K562 treated with DMSO at 1 percent for 48 hours (cell line): ENCODE measurements around the gene RPL31. TPM values are rescaled to one million over a fixed set of nuclear protein-coding genes. Genes with fewer than 3 reads are reported as not detected.

Experiments
- total RNA-seq: library from RNA; unstranded; fragments of 300-600 nt; gene quantifications from 2 replicates; pipeline ENCODE4 v1.2.3, GENCODE V29; 2022; ENCODE audit warnings: low replicate concordance; ENCODE audit errors: extremely low read depth

Gene RPL31
- total RNA-seq, result 1,407 and 10,447 TPM in 2 replicates

DNA sequence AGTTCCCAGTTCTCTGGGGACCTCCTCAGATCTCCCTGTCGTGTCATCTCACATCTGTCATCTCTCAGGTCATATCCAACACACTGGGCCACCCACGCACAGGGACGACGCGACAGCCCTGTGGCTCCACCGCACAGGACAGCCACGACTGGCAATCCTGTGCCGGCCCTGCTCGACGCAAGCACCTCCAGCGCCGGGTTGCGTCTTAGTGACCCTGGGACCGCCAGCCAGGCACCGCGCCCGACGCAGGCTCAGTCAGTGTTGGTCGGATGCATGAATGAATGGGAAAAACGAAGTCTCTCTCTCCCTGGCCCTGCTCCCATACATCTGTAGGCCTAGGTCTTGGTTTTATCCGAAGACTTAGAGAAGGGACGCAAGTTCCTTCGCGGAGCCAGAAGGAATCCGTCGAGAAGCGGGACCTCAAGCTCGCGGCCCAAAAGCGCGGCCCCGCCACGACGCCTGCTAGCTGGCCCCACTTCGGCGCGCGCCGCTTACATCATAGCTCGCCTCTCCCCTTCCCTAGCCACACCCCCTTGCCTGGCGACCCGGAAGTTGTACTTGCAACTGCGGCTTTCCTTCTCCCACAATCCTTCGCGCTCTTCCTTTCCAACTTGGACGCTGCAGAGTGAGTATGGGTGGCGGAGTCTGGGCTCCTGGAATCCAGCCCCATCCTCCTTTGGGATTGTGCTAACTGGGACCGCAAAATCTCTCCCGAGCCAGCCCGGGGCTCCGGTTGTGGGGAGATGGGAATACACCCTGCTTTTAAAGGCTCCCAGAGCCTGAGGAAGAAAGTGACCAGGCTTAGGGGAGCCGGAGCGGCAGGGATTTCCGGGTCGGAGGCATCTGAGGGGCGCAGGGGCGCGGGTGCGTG is at the start of gene RPL31:
TSS of gene RPL31 (plus strand) at position 599 of the 871 bp plus-strand sequence. CDS start 413 bp downstream, outside the sequence.

Other genes with a start within 250 kb of the RPL31 start
- not detected in 2 replicates for gene NPAS2, start 182.2 kb upstream of the RPL31 start, total RNA-seq
- not detected in 2 replicates for gene TBC1D8, start 149.1 kb downstream of the RPL31 start, total RNA-seq